Bronchial epithelial cell (primary cell): ENCODE data around the gene SERTAD2. TPM values are rescaled to one million over a fixed set of nuclear protein-coding genes. Genes with fewer than 3 reads are reported as not detected.

Experiments
- DNase-seq: peaks from one replicate; pipeline ENCODE4 v3.0.0-alpha.2; 2010; ENCODE audit warnings: low read depth
- FAIRE-seq: peaks from 2 replicates; lab custom pipeline; 2011; peaks lifted over from hg19 to GRCh38; lab: Jason Lieb, UNC
- H3K27me3 ChIP-seq: 2 replicates; pipeline ENCODE4 v1.5.1; 2011; ENCODE audit warnings: low read length; ENCODE audit not compliant: control insufficient read depth, insufficient read depth
- H3K36me3 ChIP-seq: 2 replicates; pipeline ENCODE4 v1.5.1; 2011; ENCODE audit warnings: low read length; ENCODE audit not compliant: control insufficient read depth, insufficient read depth
- H3K4me3 ChIP-seq: 2 replicates; pipeline ENCODE4 v1.5.1; 2011; ENCODE audit warnings: mild to moderate bottlenecking, low read depth, low read length, control low read depth
- total RNA-seq: library from RNA; depleted of rRNA; stranded (reverse); fragments of >200 nt; gene quantifications from 2 replicates; pipeline ENCODE4 v1.2.1, GENCODE V29; 2014
- TF ChIP-seq, protein P1 (sequence below): IDR thresholded peaks from 2 replicates; pipeline ENCODE4 v1.5.1; 2011; ENCODE audit warnings: mild to moderate bottlenecking, moderate library complexity, low read length, control low read depth, inconsistent platforms; ENCODE audit not compliant: insufficient read depth, severe bottlenecking

SERTAD2 gene
- total RNA-seq, 1 donor from 2014 or later, result 4.2 TPM

DNA sequence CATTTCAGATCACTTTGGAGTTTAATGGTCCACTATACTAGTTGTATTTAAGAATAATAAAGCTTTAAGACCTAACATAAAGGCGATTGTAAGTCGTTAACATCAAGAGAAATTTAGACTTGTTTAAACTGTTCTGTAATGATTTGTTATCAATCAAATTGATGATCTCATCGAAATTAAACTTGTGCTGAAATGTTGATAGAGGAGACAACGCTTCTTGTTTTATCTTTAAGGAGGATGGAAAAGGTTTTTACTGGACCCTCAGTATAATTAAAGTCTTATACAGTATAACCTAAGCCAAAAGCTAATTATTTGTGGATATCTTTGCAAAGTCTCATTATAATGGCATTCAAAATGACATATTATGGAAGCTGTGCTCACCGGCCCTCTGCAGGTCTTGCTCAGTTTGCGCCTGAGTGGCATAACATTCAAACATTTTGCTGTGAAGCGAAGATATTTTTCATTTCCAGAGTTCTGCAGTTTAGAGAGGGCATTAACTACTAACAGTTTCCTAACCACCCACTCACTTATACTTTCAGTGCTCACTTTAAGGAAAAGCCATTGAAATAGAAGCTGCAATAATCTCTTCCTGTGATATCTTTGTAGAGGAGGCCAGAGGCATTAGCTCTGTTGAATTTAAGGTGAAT, 1.4 kb upstream of the SERTAD2 start:
- Histone ChIP-seq H3K36me3 (no peaks in the 10 kb centered on the region), H3K4me3 (peak overlapping the region; percentile 82), H3K27me3 (no peaks in the 10 kb centered on the region)
- TF ChIP-seq, protein P1, sequence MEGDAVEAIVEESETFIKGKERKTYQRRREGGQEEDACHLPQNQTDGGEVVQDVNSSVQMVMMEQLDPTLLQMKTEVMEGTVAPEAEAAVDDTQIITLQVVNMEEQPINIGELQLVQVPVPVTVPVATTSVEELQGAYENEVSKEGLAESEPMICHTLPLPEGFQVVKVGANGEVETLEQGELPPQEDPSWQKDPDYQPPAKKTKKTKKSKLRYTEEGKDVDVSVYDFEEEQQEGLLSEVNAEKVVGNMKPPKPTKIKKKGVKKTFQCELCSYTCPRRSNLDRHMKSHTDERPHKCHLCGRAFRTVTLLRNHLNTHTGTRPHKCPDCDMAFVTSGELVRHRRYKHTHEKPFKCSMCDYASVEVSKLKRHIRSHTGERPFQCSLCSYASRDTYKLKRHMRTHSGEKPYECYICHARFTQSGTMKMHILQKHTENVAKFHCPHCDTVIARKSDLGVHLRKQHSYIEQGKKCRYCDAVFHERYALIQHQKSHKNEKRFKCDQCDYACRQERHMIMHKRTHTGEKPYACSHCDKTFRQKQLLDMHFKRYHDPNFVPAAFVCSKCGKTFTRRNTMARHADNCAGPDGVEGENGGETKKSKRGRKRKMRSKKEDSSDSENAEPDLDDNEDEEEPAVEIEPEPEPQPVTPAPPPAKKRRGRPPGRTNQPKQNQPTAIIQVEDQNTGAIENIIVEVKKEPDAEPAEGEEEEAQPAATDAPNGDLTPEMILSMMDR, result peak; percentile 26
- DNase-seq, result peak; percentile 26
- no peak for FAIRE-seq

DNA sequence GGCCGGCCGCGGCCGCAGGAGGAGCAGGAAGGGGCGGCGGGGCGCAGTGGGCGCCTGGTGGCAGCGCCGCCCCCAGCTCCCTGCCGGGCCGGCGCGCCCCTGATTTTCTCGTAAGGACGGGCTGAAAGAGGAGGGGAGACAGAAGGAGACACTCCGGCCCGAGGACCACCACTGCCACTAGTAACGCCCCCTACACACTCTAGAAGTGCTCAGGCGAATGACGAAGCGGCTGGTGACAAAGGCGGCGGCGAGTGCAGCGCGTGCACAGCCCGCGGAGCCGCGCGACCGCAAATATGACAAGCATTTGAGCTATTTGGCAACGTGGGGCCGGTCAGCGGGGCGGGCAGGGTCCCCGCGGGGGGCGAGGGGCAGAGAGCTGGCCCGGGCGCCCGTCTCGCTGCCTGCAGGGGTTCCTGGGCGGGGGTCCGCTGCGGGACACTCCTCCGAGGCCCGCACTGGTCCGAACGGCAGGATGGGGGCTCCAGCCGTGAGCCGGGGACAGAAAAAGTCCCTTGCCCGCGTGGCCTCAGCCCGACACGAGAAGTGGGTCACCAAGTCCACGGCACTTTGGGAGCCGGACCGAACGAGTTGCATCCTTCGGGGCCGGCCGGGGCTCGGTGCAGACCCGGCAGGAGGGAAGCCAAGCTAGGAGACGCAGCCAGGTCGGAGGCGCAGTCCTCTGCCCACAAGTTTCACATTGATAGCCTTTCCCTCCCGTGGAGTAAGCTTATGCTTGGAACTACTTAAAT, 524 bp upstream of the SERTAD2 start:
- no peaks in the 10 kb centered on the region for H3K27me3 ChIP-seq
- TF ChIP-seq, protein P1, result no peak
- no peaks in the 10 kb centered on the region for H3K36me3 ChIP-seq
- H3K4me3 ChIP-seq, result peak overlapping the region; percentile 82
- FAIRE-seq (no peak), DNase-seq (peak; percentile 46)

DNA sequence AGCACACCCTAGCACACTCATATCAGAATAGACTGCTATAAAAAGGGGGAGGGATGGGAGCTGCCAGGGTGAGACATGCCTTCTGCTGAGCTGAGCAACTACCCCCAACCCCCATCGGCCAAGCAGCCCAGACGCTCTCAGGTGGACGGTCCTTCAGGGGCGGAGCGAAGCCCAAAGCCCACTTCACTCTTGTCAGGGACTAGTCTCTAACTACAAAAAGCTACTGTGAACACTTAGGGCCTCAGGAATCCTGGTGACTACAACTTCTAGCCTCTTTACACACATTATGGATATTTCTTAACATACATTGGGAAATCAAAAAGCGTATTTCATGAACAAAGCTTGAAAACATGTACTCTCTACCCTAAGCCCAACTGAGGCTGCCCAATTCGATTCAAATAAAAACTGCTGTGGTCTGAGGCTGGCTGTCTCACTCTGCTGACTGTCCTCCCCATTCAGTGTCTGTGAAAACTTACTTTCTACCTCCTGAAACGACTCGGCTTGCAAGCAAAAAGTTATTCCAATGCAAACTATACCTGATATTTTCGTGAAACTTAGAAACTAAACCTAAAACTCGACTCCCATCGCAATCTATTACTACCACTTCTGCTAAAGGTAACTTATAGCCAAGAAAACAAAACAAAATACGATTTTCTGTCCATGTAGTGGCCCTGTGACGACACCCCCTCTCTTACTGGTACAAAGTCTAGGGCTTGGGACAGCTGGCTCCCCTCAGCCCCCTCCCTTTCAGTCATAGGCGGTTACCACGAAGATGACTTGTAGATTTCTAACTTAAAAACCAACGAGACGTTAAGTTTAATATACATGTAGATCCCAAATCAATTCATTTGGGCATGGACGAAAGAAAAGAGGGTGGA, 1.2 kb downstream of the SERTAD2 start:
- peak overlapping the region; percentile 90 for H3K4me3 ChIP-seq
- no peak for FAIRE-seq
- no peaks in the 10 kb centered on the region for H3K36me3 ChIP-seq
- TF ChIP-seq, protein P1, result no peak
- DNase-seq, result peak; percentile 70
- H3K27me3 ChIP-seq, result no peaks in the 10 kb centered on the region

DNA sequence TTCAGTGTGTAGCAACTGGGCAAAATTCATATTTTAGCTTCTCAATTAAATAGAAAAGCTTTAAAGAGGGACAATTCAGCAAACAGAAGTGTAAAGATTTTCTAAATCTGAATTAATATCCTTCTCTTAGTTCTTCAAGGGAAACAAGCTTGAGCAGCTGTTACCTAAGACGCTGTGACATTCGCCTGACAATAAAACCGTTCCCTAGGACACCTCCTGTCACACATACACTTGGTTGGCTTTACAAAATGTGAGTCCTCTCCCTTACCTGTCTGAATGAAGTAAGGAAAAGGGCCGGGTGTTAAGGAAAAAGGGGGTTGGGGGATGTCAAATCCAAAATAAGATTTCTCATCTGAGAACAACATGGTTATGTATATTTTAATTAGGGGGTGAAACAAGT, 2.1 kb downstream of the SERTAD2 start:
- TF ChIP-seq, protein P1, result no peak
- DNase-seq, result no peak
- FAIRE-seq, result no peak
- H3K4me3 ChIP-seq, result no peak overlapping the region
- H3K36me3 ChIP-seq, result no peaks in the 10 kb centered on the region
- no peaks in the 10 kb centered on the region for H3K27me3 ChIP-seq

DNA sequence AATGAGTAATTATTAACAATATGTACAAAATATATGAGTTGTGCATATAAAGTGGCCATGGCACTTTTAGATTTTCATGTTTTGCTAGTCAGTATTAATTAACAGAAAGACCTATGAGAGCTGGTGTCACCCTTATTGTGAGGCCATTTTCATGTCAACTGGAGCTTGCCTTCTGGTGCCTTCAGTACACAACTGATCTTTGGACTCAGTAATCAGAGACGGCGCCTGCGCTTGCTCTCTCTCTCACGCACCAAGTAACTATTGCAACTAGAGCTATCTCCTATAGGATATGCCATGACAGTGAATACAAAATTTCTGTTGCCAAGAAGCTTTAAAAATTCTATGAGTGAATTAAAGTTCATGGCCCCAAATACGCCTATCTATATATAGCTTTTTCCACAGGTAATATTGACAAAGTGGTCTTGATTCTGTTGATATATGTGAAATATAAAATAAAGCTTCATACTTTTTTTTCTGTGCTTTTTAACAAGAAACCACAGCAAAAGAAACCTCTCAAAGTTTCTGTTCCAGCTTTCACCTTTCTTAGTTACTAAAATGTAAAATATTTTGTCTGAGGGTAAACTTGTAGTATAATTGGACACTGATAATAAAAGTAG, 2.9 kb downstream of the SERTAD2 start:
- Histone ChIP-seq H3K36me3 (no peaks in the 10 kb centered on the region), H3K4me3 (no peak overlapping the region), H3K27me3 (no peaks in the 10 kb centered on the region)
- FAIRE-seq, result no peak
- TF ChIP-seq, protein P1, result no peak
- no peak for DNase-seq
